ENCODE data around the gene CDC42BPG.

The CDC42BPG gene

GRCh38 chr11:64884019-64884418 lies 39.6 kb upstream of the CDC42BPG start:
- no peak overlapping the region for H3K4me3 ChIP-seq (replicated peaks; ENCODE audit: low read depth, low read length)
- no peak for DNase-seq (ENCODE audit: low read depth)
- TF ChIP-seq CTCF (IDR thresholded peaks at IDR 0.05; ENCODE audit: low read length, missing control alignments) = no peak

GRCh38 chr11:64883575-64883974 lies 39.1 kb upstream of the CDC42BPG start:
- no peak for TF ChIP-seq CTCF (IDR thresholded peaks at IDR 0.05; ENCODE audit: low read length, missing control alignments)
- H3K4me3 ChIP-seq (replicated peaks; ENCODE audit: low read depth, low read length) = no peak overlapping the region
- DNase-seq (ENCODE audit: low read depth) = no peak

GRCh38 chr11:64882243-64882642 lies 37.8 kb upstream of the CDC42BPG start:
- DNase-seq (ENCODE audit: low read depth) = no peak
- no peak for TF ChIP-seq CTCF (IDR thresholded peaks at IDR 0.05; ENCODE audit: low read length, missing control alignments)
- no peak overlapping the region for H3K4me3 ChIP-seq (replicated peaks; ENCODE audit: low read depth, low read length)

GRCh38 chr11:64881476-64881875 lies 37.0 kb upstream of the CDC42BPG start:
- TF ChIP-seq CTCF (IDR thresholded peaks at IDR 0.05; ENCODE audit: low read length, missing control alignments) = no peak

GRCh38 chr11:64880240-64881001 lies 36.0 kb upstream of the CDC42BPG start:
- H3K4me3 ChIP-seq (replicated peaks; ENCODE audit: low read depth, low read length) = no peak overlapping the region
- no peak for TF ChIP-seq CTCF (IDR thresholded peaks at IDR 0.05; ENCODE audit: low read length, missing control alignments)
- no peak for DNase-seq (ENCODE audit: low read depth)

More at GRCh38 chr11:64881476-64881875, 37.0 kb upstream of the CDC42BPG start:
- H3K4me3 ChIP-seq (replicated peaks; ENCODE audit: low read depth, low read length) = no peak overlapping the region
- no peak for DNase-seq (ENCODE audit: low read depth)

- DNase-seq (ENCODE audit: low read depth) = no peak
- no peak for TF ChIP-seq CTCF (IDR thresholded peaks at IDR 0.05; ENCODE audit: low read length, missing control alignments)
Measured at GRCh38 chr11:64879244-64879900, 34.9 kb upstream of the CDC42BPG start.

More at GRCh38 chr11:64879244-64879900, 34.9 kb upstream of the CDC42BPG start:
- H3K4me3 ChIP-seq (replicated peaks; ENCODE audit: low read depth, low read length) = peak overlapping the region; percentile 93
